Peyer's patch (tissue), 4 donors: ENCODE data around the gene ADAMTSL2. TPM values are rescaled to one million over a fixed set of nuclear protein-coding genes. Genes with fewer than 3 reads are reported as not detected.

ENCODE experiments used
- DNase-seq, 3 donors: peaks; one replicate each; pipeline ENCODE4 v3.0.0-alpha.2; 2017 to 2019
- H3K27ac ChIP-seq, 4 donors: fragments of 200-600 bp; sonication (generic); one replicate each; pipeline ENCODE4 v1.5.1; 2016 to 2019
- H3K27me3 ChIP-seq, 2 donors: fragments of 200-600 bp; sonication (generic); one replicate each; pipeline ENCODE4 v1.5.1; 2019
- H3K36me3 ChIP-seq, 3 donors: fragments of 200-600 bp; sonication (generic); one replicate each; pipeline ENCODE4 v1.5.1; 2016 to 2019
- H3K4me1 ChIP-seq, 4 donors: fragments of 200-600 bp; sonication (generic); one replicate each; pipeline ENCODE4 v1.5.1; 2016 to 2019
- H3K4me3 ChIP-seq, 4 donors: fragments of 200-600 bp; sonication (generic); 1 replicate in 3 of 4; 2 replicates in 1 of 4; pipeline ENCODE4 v1.5.1; 2016 to 2019; ENCODE audit warnings: mild to moderate bottlenecking in 1 of 4
- H3K9me3 ChIP-seq, 4 donors: fragments of 200-600 bp; sonication (generic); one replicate each; pipeline ENCODE4 v1.5.1; 2016 to 2019; ENCODE audit warnings: mild to moderate bottlenecking in 1 of 4
- CTCF ChIP-seq, 6 experiments: fragments of 450-650 bp in 4 of 6; fragments of 200-600 bp in 2 of 6; sonication (generic) in 1 of 6; IDR thresholded peaks; one replicate each; pipeline ENCODE4 v1.5.1; 2017 to 2019; ENCODE audit warnings: antibody characterized with exemption in 6 of 6, mild to moderate bottlenecking in 3 of 6, moderate library complexity in 1 of 6
- POLR2A ChIP-seq, 2 donors: fragments of 450-650 bp; IDR thresholded peaks; one replicate each; pipeline ENCODE4 v1.5.1; 2017; ENCODE audit warnings: antibody characterized with exemption in 2 of 2, mild to moderate bottlenecking in 2 of 2, moderate library complexity in 2 of 2
- total RNA-seq, 4 donors: library from RNA; depleted of rRNA; stranded (reverse); fragments of >200 nt; gene quantifications; one replicate each; pipeline ENCODE4 v1.1.0, GENCODE V29; 2016

The ADAMTSL2 gene
- total RNA-seq, 4 donors from 2014 or later = 0.40 to 14.0 (median 1.8) TPM

DNA sequence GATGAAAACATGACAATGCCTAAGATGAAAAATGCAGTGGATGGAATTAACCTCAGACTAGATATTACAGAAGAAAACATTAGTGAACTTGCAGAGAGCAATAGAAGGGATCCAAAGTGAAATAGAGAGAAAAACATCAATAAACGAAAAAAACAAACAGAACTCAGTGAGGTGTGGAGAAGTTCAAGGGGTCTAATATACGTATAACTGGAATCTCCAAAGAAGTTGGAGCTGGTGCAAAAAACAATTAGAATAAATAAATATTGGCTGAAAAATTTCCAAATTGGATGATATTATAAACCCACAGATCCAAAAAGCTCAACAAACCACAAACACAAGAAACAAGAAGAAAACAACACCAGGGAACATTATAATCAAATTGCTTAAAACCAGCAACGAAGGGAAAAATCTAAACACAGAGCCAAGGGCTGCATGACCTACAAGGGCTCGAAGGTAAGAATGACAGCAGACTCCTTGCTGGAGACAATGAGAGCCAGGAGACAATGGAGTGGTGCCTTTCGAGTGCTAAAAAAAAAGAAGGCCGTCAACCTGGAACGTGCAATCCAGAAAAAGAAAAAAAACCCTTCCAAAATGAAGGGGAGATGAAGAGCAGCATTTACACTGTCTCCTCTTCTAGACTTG lies 62.9 kb downstream of the ADAMTSL2 start:
- Histone ChIP-seq H3K4me3 (no peak overlapping the region), H3K27ac (no peak overlapping the region), H3K27me3 (no peaks in the 10 kb centered on the region), H3K9me3 (peaks cover 0 to 16% (median 4%) of the 10 kb centered on the region in 4 donors), H3K36me3 (no peaks in the 10 kb centered on the region), H3K4me1 (no peaks in the 10 kb centered on the region)
- no peak for DNase-seq
- TF ChIP-seq CTCF (IDR thresholded peaks at IDR 0.05) (no peak), POLR2A (IDR thresholded peaks at IDR 0.05) (no peak)

DNA sequence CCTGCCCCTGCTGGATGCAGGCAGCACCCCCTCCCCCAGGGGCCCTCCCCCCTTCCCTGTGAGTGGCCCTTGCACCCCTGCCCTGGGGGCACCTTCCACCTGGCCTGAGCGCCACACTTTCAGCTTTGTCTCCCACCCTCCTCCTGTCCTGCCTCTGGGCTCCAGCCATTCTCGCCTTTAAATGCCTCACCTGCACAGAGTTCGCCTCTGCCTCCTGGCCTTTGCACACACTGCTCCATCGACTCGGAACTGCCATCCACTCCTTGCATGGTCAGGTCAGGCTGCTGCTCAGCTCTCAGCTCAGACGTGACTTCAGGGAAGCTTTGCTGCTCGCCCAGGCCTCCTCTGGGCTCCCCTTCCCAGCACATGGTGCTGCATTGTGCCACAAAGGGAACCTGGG lies 64.5 kb downstream of the ADAMTSL2 start:
- no peak for TF ChIP-seq POLR2A (IDR thresholded peaks at IDR 0.05)
- TF ChIP-seq CTCF (IDR thresholded peaks at IDR 0.05) = no peak
- no peaks in the 10 kb centered on the region for H3K27me3 ChIP-seq

GRCh38 chr9:133599470-133600173 lies 65.1 kb downstream of the ADAMTSL2 start:
- no peak for DNase-seq
- Histone ChIP-seq H3K27me3 (no peaks in the 10 kb centered on the region), H3K4me3 (no peak overlapping the region), H3K9me3 (peaks cover 0 to 16% (median 4%) of the 10 kb centered on the region in 4 donors), H3K36me3 (no peaks in the 10 kb centered on the region), H3K27ac (no peak overlapping the region), H3K4me1 (no peaks in the 10 kb centered on the region)
- no peak for TF ChIP-seq POLR2A (IDR thresholded peaks at IDR 0.05)
- no peak for TF ChIP-seq CTCF (IDR thresholded peaks at IDR 0.05)

More for the DNA sequence above, 64.5 kb downstream of the ADAMTSL2 start:
- Histone ChIP-seq H3K9me3 (peaks cover 0 to 16% (median 4%) of the 10 kb centered on the region in 4 donors), H3K4me1 (no peaks in the 10 kb centered on the region), H3K36me3 (no peaks in the 10 kb centered on the region), H3K27ac (no peak overlapping the region), H3K4me3 (no peak overlapping the region)
- no peak for DNase-seq

DNA sequence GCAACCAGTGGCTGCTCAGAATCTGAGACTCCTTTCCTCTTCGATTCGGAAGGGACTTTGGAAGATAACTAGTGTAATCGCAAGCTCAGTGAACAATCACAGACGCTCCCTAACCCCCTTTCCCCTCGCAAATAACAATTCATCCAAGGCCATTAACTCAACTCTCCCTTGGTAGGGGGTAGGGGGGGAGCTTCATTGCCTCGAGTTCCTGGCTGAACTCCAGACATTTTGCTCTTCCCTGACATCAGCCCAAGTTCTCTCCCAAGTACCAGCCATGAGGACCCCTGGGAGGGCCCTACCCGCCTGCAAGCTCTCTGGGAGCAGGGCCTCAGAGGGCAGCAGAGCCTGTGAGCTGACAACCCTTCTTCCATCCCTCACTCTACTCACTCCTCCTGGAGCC lies 66.2 kb downstream of the ADAMTSL2 start:
- H3K27ac ChIP-seq = no peak overlapping the region
- no peaks in the 10 kb centered on the region for H3K27me3 ChIP-seq
- H3K9me3 ChIP-seq = peaks cover 0 to 16% (median 4%) of the 10 kb centered on the region in 4 donors
- no peaks in the 10 kb centered on the region for H3K4me1 ChIP-seq
- DNase-seq = no peak
- no peaks in the 10 kb centered on the region for H3K36me3 ChIP-seq
- TF ChIP-seq POLR2A (IDR thresholded peaks at IDR 0.05) (no peak), CTCF (IDR thresholded peaks at IDR 0.05) (no peak)
- H3K4me3 ChIP-seq = no peak overlapping the region

GRCh38 chr9:133601746-133602145 lies 67.2 kb downstream of the ADAMTSL2 start:
- H3K9me3 ChIP-seq = peaks cover 0 to 11% (median 2%) of the 10 kb centered on the region in 4 donors
- TF ChIP-seq POLR2A (IDR thresholded peaks at IDR 0.05) = no peak
- no peak for TF ChIP-seq CTCF (IDR thresholded peaks at IDR 0.05)
- no peak for DNase-seq
- H3K4me1 ChIP-seq = no peaks in the 10 kb centered on the region
- H3K27ac ChIP-seq = no peak overlapping the region
- H3K4me3 ChIP-seq = no peak overlapping the region
- H3K27me3 ChIP-seq = no peaks in the 10 kb centered on the region
- H3K36me3 ChIP-seq = no peaks in the 10 kb centered on the region
